ENCODE data around the gene SNX17.
"Not testable (repeated sequence)": the region's sequence is repeated elsewhere in the genome, so short reads cannot be mapped to it uniquely, and the experiment has no call there.

The SNX17 gene

GRCh38 chr2:27336173-27336572 is 34.2 kb upstream of the SNX17 start:
- no peak overlapping the region for H3K4me2 ChIP-seq
- peaks cover 99 to 100% (median 100%) of the 10 kb centered on the region in 11 experiments for H3K36me3 ChIP-seq
- H3K4me3 ChIP-seq, result no peak overlapping the region
- H3K4me1 ChIP-seq, result no peaks in the 10 kb centered on the region
- no peak overlapping the region for H3K9ac ChIP-seq
- no peak for TF ChIP-seq Cebpa-rat (IDR thresholded peaks at IDR 0.05)
- no peaks in the 10 kb centered on the region for H3K27me3 ChIP-seq
- H3K27ac ChIP-seq, result no peak overlapping the region
- H4K20me1 ChIP-seq, result peaks cover 0 to 11% (median 0%) of the 10 kb centered on the region in 11 experiments; a peak in 3 of 22 replicates
- H3K9me3 ChIP-seq (replicated peaks in 1 of 11), result no peaks in the 10 kb centered on the region

- Histone ChIP-seq H3K4me2 (no peak overlapping the region), H3K9me3 (replicated peaks in 1 of 11) (no peaks in the 10 kb centered on the region), H3K36me3 (peaks cover 23 to 90% (median 68%) of the 10 kb centered on the region in 11 experiments), H4K20me1 (peaks cover 78 to 97% (median 87%) of the 10 kb centered on the region in 11 experiments; a peak in 21 of 22 replicates), H3K4me3 (no peak overlapping the region), H3K27me3 (no peaks in the 10 kb centered on the region), H3K9ac (no peak overlapping the region), H3K27ac (no peak overlapping the region), H3K4me1 (peaks cover 0 to 5% (median 0%) of the 10 kb centered on the region in 10 experiments; a peak in 1 of 20 replicates)
- TF ChIP-seq Cebpa-rat (IDR thresholded peaks at IDR 0.05), result no peak
These were observed 22.8 kb upstream of the SNX17 start for GRCh38 chr2:27347641-27348040.

DNA sequence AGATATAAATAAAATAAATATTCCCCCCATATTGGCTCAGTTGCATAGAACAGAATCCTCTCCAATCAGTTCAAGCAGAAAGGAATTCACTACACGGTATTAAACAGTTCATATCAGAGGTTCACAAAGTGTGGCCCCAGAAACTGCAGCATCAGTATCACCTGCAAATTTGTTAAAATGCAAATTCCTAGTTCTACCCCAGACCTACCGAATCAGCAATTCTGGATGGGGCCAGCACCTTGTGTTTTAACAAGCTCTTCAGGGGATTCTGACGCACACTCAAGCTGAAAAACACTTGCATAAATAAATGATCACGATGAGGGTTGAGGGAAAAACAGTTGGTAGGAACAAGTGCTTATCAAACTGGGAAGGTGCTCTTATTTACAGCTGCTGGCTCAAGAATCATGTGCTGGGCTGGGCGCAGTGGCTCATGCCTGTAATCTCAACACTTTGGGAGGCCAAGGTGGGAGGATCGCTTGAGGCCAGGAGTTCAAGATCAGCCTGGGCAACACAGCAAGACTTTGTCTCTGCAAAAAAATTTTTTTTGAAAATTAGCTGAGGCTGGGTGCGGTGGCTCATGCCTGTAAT is 20.2 kb upstream of the SNX17 start:
- H3K4me1 ChIP-seq, result peaks cover 19 to 25% (median 23%) of the 10 kb centered on the region in 10 experiments
- H3K27ac ChIP-seq, result no peak overlapping the region
- H3K9me3 ChIP-seq (replicated peaks in 1 of 11), result no peaks in the 10 kb centered on the region
- H3K27me3 ChIP-seq, result no peaks in the 10 kb centered on the region
- peaks cover 11 to 83% (median 45%) of the 10 kb centered on the region in 11 experiments for H3K36me3 ChIP-seq
- peaks cover 53 to 95% (median 71%) of the 10 kb centered on the region in 11 experiments; a peak in 21 of 22 replicates for H4K20me1 ChIP-seq
- H3K9ac ChIP-seq, result no peak overlapping the region; a peak in 1 of 22 replicates
- no peak overlapping the region for H3K4me2 ChIP-seq
- no peak overlapping the region for H3K4me3 ChIP-seq
- no peak for TF ChIP-seq Cebpa-rat (IDR thresholded peaks at IDR 0.05)

DNA sequence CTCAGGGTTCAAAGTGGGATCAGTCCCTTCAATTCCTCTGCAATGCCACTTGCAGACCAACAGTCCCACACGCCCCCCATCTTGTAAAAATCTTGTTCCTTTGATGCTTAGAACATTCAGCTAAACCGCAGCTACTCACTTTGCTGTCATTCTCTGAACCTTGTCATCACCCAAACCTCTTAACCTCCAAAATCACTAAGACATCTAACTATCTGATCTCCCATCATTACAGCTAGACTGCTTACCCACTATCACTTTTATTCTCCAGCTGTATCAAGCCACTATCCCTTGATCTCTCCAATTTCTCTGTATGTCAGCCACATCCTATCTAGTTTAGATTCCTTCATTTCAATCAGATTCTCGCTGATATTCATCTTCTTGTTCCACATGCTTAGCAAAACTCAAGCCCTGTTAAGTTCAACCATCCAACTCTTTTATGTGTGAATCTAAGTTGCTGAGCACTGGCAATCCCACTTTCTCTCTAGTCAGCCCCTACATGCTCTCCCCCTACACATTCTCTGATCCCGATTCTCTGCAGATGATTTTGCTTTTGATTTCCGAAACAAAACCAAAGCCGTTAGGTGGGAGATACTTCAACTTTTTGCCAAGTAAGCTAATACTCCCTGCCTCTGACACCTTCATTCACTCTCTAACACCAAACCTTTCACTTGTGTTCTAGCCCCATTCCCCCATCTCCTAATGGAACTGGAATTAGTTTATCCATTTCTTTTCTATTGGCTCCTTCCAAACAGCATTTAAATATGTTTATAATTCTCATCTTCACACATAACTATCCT is 18.4 kb upstream of the SNX17 start:
- Histone ChIP-seq H3K36me3 (peaks cover 11 to 67% (median 37%) of the 10 kb centered on the region in 11 experiments), H3K4me2 (no peak overlapping the region), H4K20me1 (peaks cover 37 to 77% (median 53%) of the 10 kb centered on the region in 11 experiments; a peak in 21 of 22 replicates), H3K4me1 (peaks cover 23 to 30% (median 27%) of the 10 kb centered on the region in 10 experiments), H3K27me3 (no peaks in the 10 kb centered on the region), H3K9me3 (replicated peaks in 1 of 11) (no peaks in the 10 kb centered on the region), H3K9ac (no peak overlapping the region; a peak in 1 of 22 replicates), H3K27ac (no peak overlapping the region), H3K4me3 (no peak overlapping the region)
- no peak for TF ChIP-seq Cebpa-rat (IDR thresholded peaks at IDR 0.05)

DNA sequence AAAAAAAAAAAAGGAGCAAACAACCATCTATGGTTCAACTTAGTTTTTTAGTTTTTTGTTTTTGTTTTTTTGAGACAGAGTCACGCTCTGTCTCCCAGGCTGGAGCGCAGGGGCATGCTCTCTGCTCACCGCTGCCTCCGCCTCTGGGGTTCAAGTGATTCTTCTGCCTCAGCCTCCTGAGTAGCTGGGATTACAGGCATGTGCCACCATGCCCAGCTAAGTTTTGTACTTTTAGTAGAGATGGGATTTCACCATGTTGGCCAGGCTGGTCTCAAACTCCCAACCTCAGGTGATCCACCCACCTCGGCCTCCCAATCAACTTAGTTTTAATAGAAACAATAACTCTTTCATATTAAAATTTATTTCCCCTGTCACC is 17.0 kb upstream of the SNX17 start:
- H3K9me3 ChIP-seq (replicated peaks in 1 of 11); H3K9ac ChIP-seq; H3K27me3 ChIP-seq; H3K4me3 ChIP-seq: not testable (repeated sequence)
- H3K4me1 ChIP-seq, result peaks cover 31 to 40% (median 36%) of the 10 kb centered on the region in 10 experiments
- H3K36me3 ChIP-seq, result peaks cover 6 to 58% (median 25%) of the 10 kb centered on the region in 11 experiments; a peak in 19 of 22 replicates
- H4K20me1 ChIP-seq, result peaks cover 28 to 63% (median 40%) of the 10 kb centered on the region in 11 experiments; a peak in 20 of 22 replicates
- 0 out of 22 replicates have a peak overlapping the region, but pooled peaks of 1 of the 11 experiments have one; percentile 20 for H3K27ac ChIP-seq
- peak overlapping the region in 9 of 11 experiments; percentile 3 to 97 (median 89); a peak in 8 of 22 replicates for H3K4me2 ChIP-seq

DNA sequence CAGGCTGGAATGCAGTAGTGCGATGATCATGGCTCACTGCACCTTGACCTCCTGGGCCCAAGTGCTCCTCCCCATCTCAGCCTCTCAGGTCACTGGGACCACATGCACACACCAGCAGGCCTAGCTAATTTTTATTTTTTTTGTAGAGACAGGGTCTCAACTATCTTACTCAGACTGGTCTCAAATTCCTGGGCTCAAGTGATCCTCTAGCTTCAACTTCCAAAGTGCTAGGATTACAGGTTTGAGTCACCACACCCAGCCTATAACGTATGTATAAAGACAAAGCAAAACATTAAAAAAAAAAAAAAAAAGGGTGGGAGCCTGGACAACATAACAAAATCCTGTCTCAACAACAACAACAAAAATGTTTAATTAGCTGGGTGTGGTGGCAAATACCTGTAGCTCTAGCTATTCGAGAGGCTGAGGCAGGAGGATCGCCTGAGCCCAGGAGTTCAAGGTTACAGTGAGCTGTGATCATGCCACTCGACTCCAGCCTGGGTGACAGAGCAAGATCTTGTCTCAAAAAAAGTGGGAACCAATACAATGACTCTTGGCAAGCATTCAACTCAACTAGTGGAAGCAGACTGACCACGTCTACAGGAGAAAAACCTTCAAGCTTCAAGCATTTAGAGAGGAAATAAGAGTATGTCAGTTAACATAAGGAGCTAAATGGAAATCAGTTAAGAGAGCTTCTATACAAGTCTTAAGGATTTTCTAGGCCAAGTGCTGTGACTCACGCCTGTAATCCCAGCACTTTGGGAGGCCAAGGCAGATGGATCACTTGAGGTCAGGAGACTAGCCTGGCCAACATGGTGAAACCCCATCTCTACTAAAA is 16.4 kb upstream of the SNX17 start:
- Histone ChIP-seq H3K4me3 (no peak overlapping the region), H3K27ac (peak overlapping the region in 2 of 11 experiments; percentile 1 to 20; a peak in 2 of 22 replicates), H3K36me3 (peaks cover 6 to 56% (median 23%) of the 10 kb centered on the region in 11 experiments; a peak in 19 of 22 replicates), H3K9ac (peak overlapping the region in 3 of 11 experiments; percentile 6 to 31 (median 14); a peak in 3 of 22 replicates), H3K4me2 (peak overlapping the region; percentile 19 to 97 (median 89); a peak in 20 of 22 replicates), H3K4me1 (peaks cover 34 to 42% (median 39%) of the 10 kb centered on the region in 10 experiments), H4K20me1 (peaks cover 24 to 59% (median 36%) of the 10 kb centered on the region in 11 experiments; a peak in 20 of 22 replicates), H3K9me3 (replicated peaks in 1 of 11) (no peaks in the 10 kb centered on the region; a peak in 2 of 22 replicates), H3K27me3 (no peaks in the 10 kb centered on the region)
- TF ChIP-seq Cebpa-rat (IDR thresholded peaks at IDR 0.05), result no peak

GRCh38 chr2:27354597-27354927 is 15.9 kb upstream of the SNX17 start:
- Histone ChIP-seq H3K9ac (peak overlapping the region in 2 of 11 experiments; percentile 6 to 31; a peak in 2 of 22 replicates), H4K20me1 (peaks cover 24 to 54% (median 35%) of the 10 kb centered on the region in 11 experiments; a peak in 20 of 22 replicates), H3K27ac (peak overlapping the region in 2 of 11 experiments; percentile 1 to 20; a peak in 2 of 22 replicates), H3K4me1 (peaks cover 34 to 42% (median 39%) of the 10 kb centered on the region in 10 experiments), H3K4me2 (peak overlapping the region; percentile 19 to 97 (median 89); a peak in 20 of 22 replicates), H3K4me3 (no peak overlapping the region), H3K36me3 (peaks cover 6 to 50% (median 18%) of the 10 kb centered on the region in 11 experiments; a peak in 19 of 22 replicates), H3K9me3 (replicated peaks in 1 of 11) (no peaks in the 10 kb centered on the region; a peak in 2 of 22 replicates), H3K27me3 (no peaks in the 10 kb centered on the region)
- no peak for TF ChIP-seq Cebpa-rat (IDR thresholded peaks at IDR 0.05)

- H3K4me2 ChIP-seq, result peak overlapping the region; percentile 81 to 97 (median 93)
- H3K27me3 ChIP-seq, result no peaks in the 10 kb centered on the region
- peak overlapping the region; percentile 84 to 99 (median 92) for H3K9ac ChIP-seq
- peak overlapping the region; percentile 70 to 99 (median 91) for H3K27ac ChIP-seq
- peaks cover 0 to 35% (median 14%) of the 10 kb centered on the region in 11 experiments; a peak in 12 of 22 replicates for H3K36me3 ChIP-seq
- H3K4me1 ChIP-seq, result peaks cover 34 to 42% (median 39%) of the 10 kb centered on the region in 10 experiments
- TF ChIP-seq Cebpa-rat (IDR thresholded peaks at IDR 0.05), result no peak
- H3K4me3 ChIP-seq, result peak overlapping the region; percentile 74 to 90 (median 80)
- H3K9me3 ChIP-seq (replicated peaks in 1 of 11), result no peaks in the 10 kb centered on the region; a peak in 2 of 22 replicates
- peaks cover 13 to 39% (median 24%) of the 10 kb centered on the region in 11 experiments; a peak in 20 of 22 replicates for H4K20me1 ChIP-seq
These were observed 14.4 kb upstream of the SNX17 start for GRCh38 chr2:27356056-27356381.

Measured in BLaER1 treated with 17β-estradiol and CSF1 and Interleukin-3, amounts not matched to agents 10 nM and 100 nM (cell line).